T follicular helper cell (primary cell): ENCODE data around the gene SCYGR4.
"Not testable (repeated sequence)": the region's sequence is repeated elsewhere in the genome, so short reads cannot be mapped to it uniquely, and the experiment has no call there.

Experiments
- DNase-seq: peaks from one replicate; pipeline ENCODE4 v3.0.0-alpha.2; 2020; ENCODE audit warnings: low read depth

SCYGR4 gene

GRCh38 chr2:227666631-227667170 is 49.4 kb downstream of the SCYGR4 start, which contains the start of gene SCYGR5:
Gene SCYGR5, plus strand, starts transcription at chr2:227666804. Its CDS starts 0 bp downstream, at chr2:227666804.
- DNase-seq = not testable (repeated sequence)
